ENCODE measurements around the gene BABAM2.

DNA sequence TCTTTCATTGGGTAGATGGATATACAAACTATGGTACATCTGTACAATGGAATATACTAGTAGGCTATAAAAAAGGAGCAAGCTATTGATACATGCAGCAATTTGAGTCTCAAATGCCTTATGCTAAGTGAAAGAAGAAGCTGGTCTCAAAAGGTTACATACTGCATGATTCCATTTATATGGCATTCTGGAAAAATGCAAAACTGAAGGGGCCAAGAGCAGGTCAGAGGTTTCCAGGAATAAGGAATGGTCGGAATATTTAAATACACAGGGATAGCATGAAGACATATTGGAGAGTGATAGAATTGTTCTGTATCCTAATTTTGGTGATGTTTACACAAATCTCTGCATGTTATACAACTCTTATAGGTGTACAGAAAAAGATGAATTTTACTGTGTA lies 85.8 kb downstream of the BABAM2 start:
- TF ChIP-seq CTCF (IDR thresholded peaks at IDR 0.05) (no peak), EP300 (IDR thresholded peaks at IDR 0.05; ENCODE audit: low read depth) (no peak), POLR2AphosphoS5 (IDR thresholded peaks at IDR 0.05) (no peak)

All from transverse colon (tissue), 4 donors.